Measurements from ENCODE around the gene ELMOD2. TPM values are rescaled to one million over a fixed set of nuclear protein-coding genes. Genes with fewer than 3 reads are reported as not detected.

Gene ELMOD2
- total RNA-seq, 1 experiment from 2014 or later: 27.4 TPM

GRCh38 chr4:140556372-140557085, 32.6 kb downstream of the ELMOD2 start (continued):
- no peak for TF ChIP-seq AR (CRISPR knock-in tag; IDR thresholded peaks at IDR 0.05)

- DNase-seq (ENCODE audit: low spot score) (no peak), ATAC-seq (peak; percentile 91)
- CTCF ChIA-PET: interaction anchor here (0.7 to 2.7 kb wide), 4 partner anchors 10 to 131 kb away, joined by 4 to 9 read pairs (median 7); partner anchors contain the start of genes ELMOD2 and UCP1
- peak overlapping the region; percentile 48 for H3K27ac Mint-ChIP-seq
- H3K4me1 Mint-ChIP-seq: peaks cover 44% of the 10 kb centered on the region
- no peaks in the 10 kb centered on the region for H3K36me3 Mint-ChIP-seq
- 0 out of 2 replicates have a peak overlapping the region, but pooled peaks have one; percentile 10 for H3K4me3 Mint-ChIP-seq
- POLR2A ChIA-PET: interaction anchor here (0.6 kb wide), 1 partner anchor 360 kb away, joined by 3 read pairs; no protein-coding TSS in a partner anchor
- TF ChIP-seq ATF2 (CRISPR knock-in tag; IDR thresholded peaks at IDR 0.05; ENCODE audit: borderline replicate concordance, low read depth) (no peak), ZSCAN18 (CRISPR knock-in tag; IDR thresholded peaks at IDR 0.05) (no peak), ZNF396 (CRISPR knock-in tag; IDR thresholded peaks at IDR 0.05; ENCODE audit: borderline replicate concordance) (no peak), E2F4 (CRISPR knock-in tag; IDR thresholded peaks at IDR 0.05; ENCODE audit: borderline replicate concordance, low read depth) (no peak), SMAD3 (CRISPR knock-in tag; IDR thresholded peaks at IDR 0.05; ENCODE audit: borderline replicate concordance) (no peak), CDX4 (CRISPR knock-in tag; IDR thresholded peaks at IDR 0.05; ENCODE audit: borderline replicate concordance) (no peak), ELF4 (CRISPR knock-in tag; IDR thresholded peaks at IDR 0.05; ENCODE audit: low read depth) (no peak), OVOL2 (CRISPR knock-in tag; IDR thresholded peaks at IDR 0.05; ENCODE audit: borderline replicate concordance) (no peak), PRDM15 (CRISPR knock-in tag; IDR thresholded peaks at IDR 0.05) (no peak), FOXJ3 (CRISPR knock-in tag; IDR thresholded peaks at IDR 0.05; ENCODE audit: borderline replicate concordance) (no peak), TP53 (CRISPR knock-in tag; IDR thresholded peaks at IDR 0.05) (no peak), IRF2 (CRISPR knock-in tag; IDR thresholded peaks at IDR 0.05; ENCODE audit: borderline replicate concordance, low read depth) (no peak), GTF2I (CRISPR knock-in tag; conservative IDR thresholded peaks at IDR 0.05) (no peak), CTCF (IDR thresholded peaks at IDR 0.05) (no peak), NFE2L1 (CRISPR knock-in tag; IDR thresholded peaks at IDR 0.05) (no peak)
- H3K9me3 Mint-ChIP-seq: no peaks in the 10 kb centered on the region
- H3K27me3 Mint-ChIP-seq (ENCODE audit: low read depth): no peaks in the 10 kb centered on the region; the same call in 1 of the 2 replicates
Measured at GRCh38 chr4:140557831-140558435, 34.0 kb downstream of the ELMOD2 start.
